Measurements from ENCODE around the gene MAPKBP1. TPM values are rescaled to one million over a fixed set of nuclear protein-coding genes. Genes with fewer than 3 reads are reported as not detected.
A peak's percentile ranks its signal among the peaks of the same experiment; 100 is the strongest.

The MAPKBP1 gene
- total RNA-seq, 4 donors from 2014 or later = 22.1 to 54.6 (median 36.6) TPM

- TF ChIP-seq POLR2A (IDR thresholded peaks at IDR 0.05) (no peak), CTCF (IDR thresholded peaks at IDR 0.05) (no peak), EP300 (IDR thresholded peaks at IDR 0.05) (no peak)
- Histone ChIP-seq H3K9me3 (no peaks in the 10 kb centered on the region), H3K4me1 (peaks cover 0 to 17% (median 0%) of the 10 kb centered on the region in 4 donors), H3K27me3 (no peaks in the 10 kb centered on the region), H3K36me3 (no peaks in the 10 kb centered on the region), H3K27ac (peak overlapping the region in 1 of 4 donors; percentile 57), H3K4me3 (no peak overlapping the region)
- WGBS, 2 donors = 64 to 73% methylated on average over 9 of the region's 9 CpGs
- no peak for DNase-seq (ENCODE audit: low spot score in 2 of 2)
Measured at GRCh38 chr15:41870689-41871081, 96.4 kb downstream of the MAPKBP1 start.

GRCh38 chr15:41871175-41871905, 97.1 kb downstream of the MAPKBP1 start:
- H3K27me3 ChIP-seq = no peaks in the 10 kb centered on the region
- peaks cover 0 to 14% (median 0%) of the 10 kb centered on the region in 4 donors for H3K4me1 ChIP-seq
- no peak for DNase-seq (ENCODE audit: low spot score in 2 of 2)
- no peak overlapping the region for H3K4me3 ChIP-seq
- 78 to 94% methylated on average over 15 to 16 of the region's 19 CpGs for WGBS, 2 donors
- TF ChIP-seq POLR2A (IDR thresholded peaks at IDR 0.05) = no peak
- TF ChIP-seq CTCF (IDR thresholded peaks at IDR 0.05) = no peak
- TF ChIP-seq EP300 (IDR thresholded peaks at IDR 0.05) = no peak
- H3K36me3 ChIP-seq = no peaks in the 10 kb centered on the region
- H3K27ac ChIP-seq = peak overlapping the region in 1 of 4 donors; percentile 57
- H3K9me3 ChIP-seq = no peaks in the 10 kb centered on the region

GRCh38 chr15:41872166-41872747, 98.0 kb downstream of the MAPKBP1 start:
- no peak overlapping the region for H3K27ac ChIP-seq
- TF ChIP-seq CTCF (IDR thresholded peaks at IDR 0.05) (no peak), POLR2A (IDR thresholded peaks at IDR 0.05) (no peak), EP300 (IDR thresholded peaks at IDR 0.05) (no peak)
- H3K36me3 ChIP-seq = no peaks in the 10 kb centered on the region
- H3K4me3 ChIP-seq = no peak overlapping the region
- peaks cover 0 to 7% (median 0%) of the 10 kb centered on the region in 4 donors for H3K4me1 ChIP-seq
- H3K27me3 ChIP-seq = no peaks in the 10 kb centered on the region
- no peaks in the 10 kb centered on the region for H3K9me3 ChIP-seq
- 89 to 90% methylated on average over 7 to 9 of the region's 9 CpGs for WGBS, 2 donors
- DNase-seq (ENCODE audit: low spot score in 2 of 2) = no peak

- no peaks in the 10 kb centered on the region for H3K27me3 ChIP-seq
- H3K27ac ChIP-seq = no peak overlapping the region
- WGBS, 2 donors = 88 to 97% methylated on average over 6 to 8 of the region's 8 CpGs
- peaks cover 0 to 7% (median 0%) of the 10 kb centered on the region in 4 donors for H3K4me1 ChIP-seq
- no peak overlapping the region for H3K4me3 ChIP-seq
- no peaks in the 10 kb centered on the region for H3K36me3 ChIP-seq
- H3K9me3 ChIP-seq = no peaks in the 10 kb centered on the region
- no peak for DNase-seq (ENCODE audit: low spot score in 2 of 2)
- TF ChIP-seq CTCF (IDR thresholded peaks at IDR 0.05) (no peak), POLR2A (IDR thresholded peaks at IDR 0.05) (no peak), EP300 (IDR thresholded peaks at IDR 0.05) (no peak)
Measured at GRCh38 chr15:41873711-41874110, 99.4 kb downstream of the MAPKBP1 start.

GRCh38 chr15:41874736-41875135, 100.5 kb downstream of the MAPKBP1 start:
- no peak for TF ChIP-seq CTCF (IDR thresholded peaks at IDR 0.05)
- TF ChIP-seq POLR2A (IDR thresholded peaks at IDR 0.05) = no peak
- no peak for TF ChIP-seq EP300 (IDR thresholded peaks at IDR 0.05)
- Histone ChIP-seq H3K27ac (no peak overlapping the region), H3K9me3 (no peaks in the 10 kb centered on the region), H3K4me1 (peaks cover 0 to 7% (median 0%) of the 10 kb centered on the region in 4 donors), H3K36me3 (no peaks in the 10 kb centered on the region), H3K4me3 (no peak overlapping the region), H3K27me3 (peaks cover 0 to 2% of the 10 kb centered on the region in 2 donors)
- WGBS, 2 donors = 85 to 89% methylated on average over 7 to 12 of the region's 12 CpGs
- DNase-seq (ENCODE audit: low spot score in 2 of 2) = no peak
